Measurements from ENCODE around the gene PTPRN2.

The PTPRN2 gene

GRCh38 chr7:158453663-158454062 is 134.0 kb downstream of the PTPRN2 start:
- no peak overlapping the region for H3K4me3 ChIP-seq (ENCODE audit: low read depth, low read length)
- no peak for TF ChIP-seq CTCF (IDR thresholded peaks at IDR 0.05; ENCODE audit: low read depth, low read length, missing control alignments)
- in situ Hi-C loops (cut with HindIII; ENCODE audit: low sequenced_read_pairs), result no loop called here
- DNase-seq (ENCODE audit: low read depth), result no peak

GRCh38 chr7:158452331-158452730 is 135.3 kb downstream of the PTPRN2 start:
- DNase-seq (ENCODE audit: low read depth), result no peak
- in situ Hi-C loops (cut with HindIII; ENCODE audit: low sequenced_read_pairs), result no loop called here
- TF ChIP-seq CTCF (IDR thresholded peaks at IDR 0.05; ENCODE audit: low read depth, low read length, missing control alignments), result no peak

GRCh38 chr7:158450476-158451124 is 137.0 kb downstream of the PTPRN2 start:
- in situ Hi-C loops (cut with HindIII; ENCODE audit: low sequenced_read_pairs), result no loop called here
- TF ChIP-seq CTCF (IDR thresholded peaks at IDR 0.05; ENCODE audit: low read depth, low read length, missing control alignments), result no peak
- DNase-seq (ENCODE audit: low read depth), result no peak
- H3K4me3 ChIP-seq (ENCODE audit: low read depth, low read length), result no peak overlapping the region

More at GRCh38 chr7:158452331-158452730, 135.3 kb downstream of the PTPRN2 start:
- no peak overlapping the region for H3K4me3 ChIP-seq (ENCODE audit: low read depth, low read length)

GRCh38 chr7:158449942-158450341 is 137.7 kb downstream of the PTPRN2 start:
- TF ChIP-seq CTCF (IDR thresholded peaks at IDR 0.05; ENCODE audit: low read depth, low read length, missing control alignments), result no peak
- no peak overlapping the region for H3K4me3 ChIP-seq (ENCODE audit: low read depth, low read length)
- in situ Hi-C loops (cut with HindIII; ENCODE audit: low sequenced_read_pairs), result no loop called here
- no peak for DNase-seq (ENCODE audit: low read depth)

GRCh38 chr7:158449266-158449665 is 138.4 kb downstream of the PTPRN2 start:
- no peak overlapping the region for H3K4me3 ChIP-seq (ENCODE audit: low read depth, low read length)
- in situ Hi-C loops (cut with HindIII; ENCODE audit: low sequenced_read_pairs), result no loop called here
- no peak for DNase-seq (ENCODE audit: low read depth)
- no peak for TF ChIP-seq CTCF (IDR thresholded peaks at IDR 0.05; ENCODE audit: low read depth, low read length, missing control alignments)

- DNase-seq (ENCODE audit: low read depth), result no peak
- in situ Hi-C loops (cut with HindIII; ENCODE audit: low sequenced_read_pairs), result no loop called here
- H3K4me3 ChIP-seq (ENCODE audit: low read depth, low read length), result no peak overlapping the region
- TF ChIP-seq CTCF (IDR thresholded peaks at IDR 0.05; ENCODE audit: low read depth, low read length, missing control alignments), result no peak
These were observed 139.1 kb downstream of the PTPRN2 start for GRCh38 chr7:158448430-158449100.

All from astrocyte of the cerebellum (primary cell).